ENCODE measurements around the gene CFAP206. TPM values are rescaled to one million over a fixed set of nuclear protein-coding genes. Genes with fewer than 3 reads are reported as not detected.
A peak's percentile ranks its signal among the peaks of the same experiment; 100 is the strongest.

CFAP206 gene
- total RNA-seq, 1 experiment from 2014 or later, result 2.9 TPM

DNA sequence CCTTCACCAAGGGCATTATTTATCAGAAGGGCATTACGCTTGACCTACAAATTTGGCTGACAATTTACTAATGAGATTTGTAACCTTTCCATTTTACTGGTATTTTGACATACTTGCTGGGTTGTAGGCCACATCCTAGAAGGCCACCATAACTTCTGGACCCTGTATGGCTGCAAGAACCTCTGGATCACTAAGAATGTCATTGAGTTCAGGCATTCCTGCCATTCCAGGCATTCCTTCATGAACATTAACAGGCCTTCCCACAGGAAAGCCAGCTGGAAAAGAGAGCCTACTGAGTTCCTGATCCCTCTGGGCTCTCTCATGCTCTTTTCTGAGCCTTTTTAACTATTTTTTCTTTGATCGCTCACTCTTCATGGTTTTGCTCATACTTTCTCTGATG, 36.6 kb downstream of the CFAP206 start:
- no peaks in the 10 kb centered on the region for H3K36me3 ChIP-seq (ENCODE audit: low read depth)
- no peak overlapping the region for H3K4me3 ChIP-seq
- CTCF ChIA-PET, result no interaction called here
- H2AFZ ChIP-seq, result no peak overlapping the region
- H3K27ac ChIP-seq, result no peak overlapping the region
- H3K79me2 ChIP-seq (ENCODE audit: low read depth), result no peaks in the 10 kb centered on the region
- TF ChIP-seq, protein P1, sequence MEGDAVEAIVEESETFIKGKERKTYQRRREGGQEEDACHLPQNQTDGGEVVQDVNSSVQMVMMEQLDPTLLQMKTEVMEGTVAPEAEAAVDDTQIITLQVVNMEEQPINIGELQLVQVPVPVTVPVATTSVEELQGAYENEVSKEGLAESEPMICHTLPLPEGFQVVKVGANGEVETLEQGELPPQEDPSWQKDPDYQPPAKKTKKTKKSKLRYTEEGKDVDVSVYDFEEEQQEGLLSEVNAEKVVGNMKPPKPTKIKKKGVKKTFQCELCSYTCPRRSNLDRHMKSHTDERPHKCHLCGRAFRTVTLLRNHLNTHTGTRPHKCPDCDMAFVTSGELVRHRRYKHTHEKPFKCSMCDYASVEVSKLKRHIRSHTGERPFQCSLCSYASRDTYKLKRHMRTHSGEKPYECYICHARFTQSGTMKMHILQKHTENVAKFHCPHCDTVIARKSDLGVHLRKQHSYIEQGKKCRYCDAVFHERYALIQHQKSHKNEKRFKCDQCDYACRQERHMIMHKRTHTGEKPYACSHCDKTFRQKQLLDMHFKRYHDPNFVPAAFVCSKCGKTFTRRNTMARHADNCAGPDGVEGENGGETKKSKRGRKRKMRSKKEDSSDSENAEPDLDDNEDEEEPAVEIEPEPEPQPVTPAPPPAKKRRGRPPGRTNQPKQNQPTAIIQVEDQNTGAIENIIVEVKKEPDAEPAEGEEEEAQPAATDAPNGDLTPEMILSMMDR (conservative IDR thresholded peaks at IDR 0.05), result no peak
- TF ChIP-seq EZH2 (IDR thresholded peaks at IDR 0.05; ENCODE audit: low read depth), result no peak
- H3K9me2 ChIP-seq (ENCODE audit: insufficient read depth), result no peaks in the 10 kb centered on the region
- no peak for DNase-seq
- H4K20me1 ChIP-seq (ENCODE audit: insufficient read depth), result no peaks in the 10 kb centered on the region
- H3F3A ChIP-seq (ENCODE audit: insufficient read depth, low read depth), result no peaks in the 10 kb centered on the region
- intact Hi-C loops (cut with micrococcal nuclease; ENCODE audit: unreplicated experiment), result no loop called here
- POLR2A ChIA-PET (ENCODE audit: unreplicated experiment), result no interaction called here
- no peaks in the 10 kb centered on the region for H3K9me3 ChIP-seq (ENCODE audit: insufficient read depth, low read depth)
- H3K4me1 ChIP-seq (replicated peaks; ENCODE audit: insufficient read depth), result no peaks in the 10 kb centered on the region
- no peak overlapping the region for H3K4me2 ChIP-seq
- H3K27me3 ChIP-seq (ENCODE audit: insufficient read depth, low read depth), result no peaks in the 10 kb centered on the region
- BruUV-seq (replicated peaks), result no TSS peak

DNA sequence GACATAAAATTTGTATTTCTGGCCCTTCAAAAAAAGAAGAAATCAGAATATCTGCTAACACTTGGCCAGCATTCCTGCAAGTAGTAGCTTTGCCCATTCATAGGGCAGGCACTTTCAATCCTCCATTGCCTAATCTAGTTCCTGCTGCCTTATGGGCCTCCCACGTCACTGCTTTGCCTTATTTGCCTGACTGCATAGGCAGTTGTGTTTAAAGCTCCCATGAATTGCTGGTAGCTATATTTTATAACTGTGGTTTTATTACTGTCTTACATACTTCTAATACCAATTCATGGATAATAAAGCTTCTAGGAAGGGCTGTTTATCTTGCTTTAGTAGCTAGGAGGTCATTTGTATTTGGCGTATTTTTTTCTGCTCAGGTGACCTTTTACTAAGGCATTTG, 57.3 kb downstream of the CFAP206 start:
- no peaks in the 10 kb centered on the region for H3K9me2 ChIP-seq (ENCODE audit: insufficient read depth)
- H3K4me1 ChIP-seq (replicated peaks; ENCODE audit: insufficient read depth), result no peaks in the 10 kb centered on the region
- H2AFZ ChIP-seq, result no peak overlapping the region
- intact Hi-C loops (cut with micrococcal nuclease; ENCODE audit: unreplicated experiment), result no loop called here
- H4K20me1 ChIP-seq (ENCODE audit: insufficient read depth), result no peaks in the 10 kb centered on the region
- H3F3A ChIP-seq (ENCODE audit: insufficient read depth, low read depth), result no peaks in the 10 kb centered on the region
- H3K4me3 ChIP-seq, result no peak overlapping the region
- H3K36me3 ChIP-seq (ENCODE audit: low read depth), result no peaks in the 10 kb centered on the region
- BruUV-seq (replicated peaks), result no TSS peak
- ChIA-PET CTCF (no interaction called here), POLR2A (ENCODE audit: unreplicated experiment) (no interaction called here)
- H3K27me3 ChIP-seq (ENCODE audit: insufficient read depth, low read depth), result no peaks in the 10 kb centered on the region
- DNase-seq, result no peak
- no peaks in the 10 kb centered on the region for H3K9me3 ChIP-seq (ENCODE audit: insufficient read depth, low read depth)
- no peak overlapping the region for H3K4me2 ChIP-seq
- H3K79me2 ChIP-seq (ENCODE audit: low read depth), result no peaks in the 10 kb centered on the region
- H3K27ac ChIP-seq, result no peak overlapping the region
- TF ChIP-seq, protein P1 (conservative IDR thresholded peaks at IDR 0.05), result no peak
- no peak for TF ChIP-seq EZH2 (IDR thresholded peaks at IDR 0.05; ENCODE audit: low read depth)

DNA sequence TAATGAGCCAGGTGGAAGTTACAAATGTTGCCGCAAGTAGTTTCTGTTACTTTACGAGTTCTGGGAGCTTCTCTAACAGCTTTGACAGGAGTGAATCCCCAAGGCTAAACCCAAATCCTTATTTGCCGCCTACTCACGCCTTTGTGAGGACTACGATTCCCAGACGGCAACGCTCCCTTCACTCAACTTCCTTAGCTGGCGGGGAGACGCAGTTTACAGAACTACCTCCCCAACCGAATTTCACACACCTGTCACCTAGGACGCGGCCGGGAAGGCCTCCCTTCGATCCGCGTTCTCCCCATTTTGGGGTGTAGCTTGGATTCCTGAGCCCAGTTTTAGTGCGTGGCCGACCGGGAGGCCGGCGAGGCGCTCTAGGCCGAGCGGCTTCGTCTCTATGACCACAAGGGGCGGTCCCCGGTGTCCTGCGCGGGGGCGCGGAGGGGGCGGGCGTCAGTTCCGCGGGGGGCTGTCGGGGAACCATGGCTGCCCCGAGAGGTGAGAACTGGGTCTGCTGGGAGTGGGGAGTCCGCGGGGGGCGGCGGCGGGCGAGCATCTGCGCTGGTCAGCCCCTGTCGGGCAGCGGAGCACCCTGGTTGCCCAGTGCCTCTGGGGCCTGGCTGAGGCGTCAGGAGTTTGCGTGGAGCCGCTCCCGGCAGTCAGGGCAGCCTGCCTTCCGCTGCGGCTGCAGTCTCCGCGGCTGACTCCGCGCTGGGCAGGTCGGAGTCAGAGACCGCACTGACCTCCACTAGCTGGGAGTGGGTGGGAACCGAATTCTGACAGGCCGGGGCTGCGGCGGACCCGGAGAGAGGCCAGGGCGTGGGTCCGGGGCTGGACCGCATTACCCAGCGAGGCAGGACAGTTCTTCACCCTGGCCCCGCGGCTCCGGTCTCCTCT, 65.0 kb downstream of the CFAP206 start, which contains the start of gene SLC35A1:
TSS of gene SLC35A1 (plus strand) at position 450 of the 894 bp plus-strand sequence. CDS start at position 480, 30 bp downstream.
- intact Hi-C loops (cut with micrococcal nuclease; ENCODE audit: unreplicated experiment), result loop anchor here (1.0 to 5.0 kb wide), 5 partner anchors 51 to 230 kb away; partner anchors contain the start of genes AKIRIN2, CFAP206, ORC3 and SMIM8
- peak within 1 kb of the TSS; percentile 84 for H3K4me2 ChIP-seq
- BruUV-seq (replicated peaks), result no TSS peak
- H3K9me3 ChIP-seq (ENCODE audit: insufficient read depth, low read depth), result no peaks in the 10 kb centered on the region
- 0 out of 2 replicates have a peak within 1 kb of the TSS, but pooled peaks have one; percentile 32 for H3K27ac ChIP-seq
- no peaks in the 10 kb centered on the region for H4K20me1 ChIP-seq (ENCODE audit: insufficient read depth)
- peak; percentile 49 to 82 for DNase-seq
- no peaks in the 10 kb centered on the region for H3K9me2 ChIP-seq (ENCODE audit: insufficient read depth)
- POLR2A ChIA-PET (ENCODE audit: unreplicated experiment), result interaction anchor here (0.6 to 0.7 kb wide), 2 partner anchors 22 to 1983 kb away, joined by 3 read pairs; no protein-coding TSS in a partner anchor
- no peak for TF ChIP-seq EZH2 (IDR thresholded peaks at IDR 0.05; ENCODE audit: low read depth)
- TF ChIP-seq, protein P1 (conservative IDR thresholded peaks at IDR 0.05), result peak; percentile 33; the same call in 1 of the 2 replicates
- H2AFZ ChIP-seq, result peak within 1 kb of the TSS; percentile 90
- no peaks in the 10 kb centered on the region for H3K36me3 ChIP-seq (ENCODE audit: low read depth)
- peaks cover 8% of the 10 kb centered on the region for H3K4me1 ChIP-seq (replicated peaks; ENCODE audit: insufficient read depth)
- H3K4me3 ChIP-seq, result peak within 1 kb of the TSS; percentile 86
- no peaks in the 10 kb centered on the region for H3F3A ChIP-seq (ENCODE audit: insufficient read depth, low read depth)
- CTCF ChIA-PET, result interaction anchor here (0.7 kb wide), 1 partner anchor 214 kb away, joined by 3 read pairs; no protein-coding TSS in a partner anchor
- no peaks in the 10 kb centered on the region for H3K27me3 ChIP-seq (ENCODE audit: insufficient read depth, low read depth)
- H3K79me2 ChIP-seq (ENCODE audit: low read depth), result no peaks in the 10 kb centered on the region

Data from PC-9 (cell line).